NCI-H1092 (cell line): ENCODE measurements around the gene GPRASP3.
"Not testable (repeated sequence)": the region's sequence is repeated elsewhere in the genome, so short reads cannot be mapped to it uniquely, and the experiment has no call there.

Experiments
- DNase-seq: peaks from one replicate; lab custom pipeline; 2025; lab: John Stamatoyannopoulos, UW

The GPRASP3 gene, protein sequence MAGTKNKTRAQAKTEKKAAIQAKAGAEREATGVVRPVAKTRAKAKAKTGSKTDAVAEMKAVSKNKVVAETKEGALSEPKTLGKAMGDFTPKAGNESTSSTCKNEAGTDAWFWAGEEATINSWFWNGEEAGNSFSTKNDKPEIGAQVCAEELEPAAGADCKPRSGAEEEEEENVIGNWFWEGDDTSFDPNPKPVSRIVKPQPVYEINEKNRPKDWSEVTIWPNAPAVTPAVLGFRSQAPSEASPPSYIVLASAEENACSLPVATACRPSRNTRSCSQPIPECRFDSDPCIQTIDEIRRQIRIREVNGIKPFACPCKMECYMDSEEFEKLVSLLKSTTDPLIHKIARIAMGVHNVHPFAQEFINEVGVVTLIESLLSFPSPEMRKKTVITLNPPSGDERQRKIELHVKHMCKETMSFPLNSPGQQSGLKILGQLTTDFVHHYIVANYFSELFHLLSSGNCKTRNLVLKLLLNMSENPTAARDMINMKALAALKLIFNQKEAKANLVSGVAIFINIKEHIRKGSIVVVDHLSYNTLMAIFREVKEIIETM

DNA sequence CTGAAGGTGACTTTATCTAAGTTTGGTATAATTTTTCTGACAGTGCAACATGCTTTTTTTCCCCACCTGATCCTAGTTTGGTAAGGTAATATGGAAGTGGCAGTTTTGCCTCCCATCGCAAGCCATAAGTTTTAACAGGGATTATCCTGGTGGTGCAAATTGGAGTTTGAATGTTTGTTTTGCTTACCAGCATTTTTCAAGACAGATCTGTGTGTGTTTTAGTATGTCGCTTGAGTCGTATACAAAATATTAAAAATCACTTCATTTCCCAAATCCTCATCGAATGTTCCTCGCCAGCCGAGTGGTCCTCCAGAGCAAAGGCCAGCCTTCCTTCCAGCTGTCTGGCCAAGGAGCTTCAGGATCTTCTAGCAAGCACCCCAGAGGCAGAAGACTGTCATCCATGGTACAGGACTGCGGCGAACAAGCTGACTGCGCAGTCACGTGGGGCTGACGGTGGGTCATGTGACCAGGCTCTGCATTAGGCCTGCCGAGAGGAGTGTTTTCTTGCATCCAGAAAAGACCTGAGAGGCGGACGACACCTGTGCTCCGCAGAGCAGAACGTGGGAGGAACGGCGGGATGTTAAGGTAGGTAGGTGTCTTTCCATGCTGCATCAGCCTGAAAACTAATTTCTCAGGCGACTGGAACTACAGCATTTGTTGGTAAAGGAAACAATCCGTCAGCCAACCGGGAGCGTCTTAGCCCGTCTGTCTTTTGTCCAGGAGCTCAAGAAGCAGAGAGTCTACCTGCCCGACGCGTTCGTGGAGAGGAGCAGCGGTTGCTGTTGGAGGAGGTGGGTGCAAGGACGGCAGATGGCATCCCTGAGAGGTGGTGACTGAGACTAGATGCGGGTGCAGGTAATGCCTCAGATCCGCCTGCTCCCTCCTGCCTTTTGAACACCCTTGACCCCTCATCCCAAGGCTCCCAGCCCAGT lies at the start of gene GPRASP3:
GPRASP3 (plus strand) TSS at position 507 of the 932 bp plus-strand sequence. CDS start 28,253 bp downstream, outside the sequence.
- peak; percentile 42 for DNase-seq

DNA sequence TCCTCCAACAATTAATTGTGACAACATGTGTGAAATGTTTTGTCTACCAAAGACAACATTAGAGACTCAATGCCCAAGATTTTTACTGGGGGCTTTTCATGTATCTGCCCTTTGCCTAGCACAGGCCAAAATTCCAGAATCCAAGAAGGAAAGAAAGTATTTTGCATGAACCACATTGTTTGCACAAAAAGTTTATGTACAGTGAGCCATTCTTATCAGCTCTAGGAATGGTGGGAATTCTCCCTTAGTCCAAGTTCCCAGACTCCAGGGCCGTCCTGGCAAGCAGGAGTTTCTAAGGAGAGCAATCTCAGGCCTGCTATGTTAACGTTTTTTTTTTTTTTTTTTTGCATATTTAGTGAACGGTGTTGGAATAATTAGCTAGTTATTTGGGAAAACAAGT lies 47.7 kb upstream of the GPRASP3 start:
- no peak for DNase-seq

DNA sequence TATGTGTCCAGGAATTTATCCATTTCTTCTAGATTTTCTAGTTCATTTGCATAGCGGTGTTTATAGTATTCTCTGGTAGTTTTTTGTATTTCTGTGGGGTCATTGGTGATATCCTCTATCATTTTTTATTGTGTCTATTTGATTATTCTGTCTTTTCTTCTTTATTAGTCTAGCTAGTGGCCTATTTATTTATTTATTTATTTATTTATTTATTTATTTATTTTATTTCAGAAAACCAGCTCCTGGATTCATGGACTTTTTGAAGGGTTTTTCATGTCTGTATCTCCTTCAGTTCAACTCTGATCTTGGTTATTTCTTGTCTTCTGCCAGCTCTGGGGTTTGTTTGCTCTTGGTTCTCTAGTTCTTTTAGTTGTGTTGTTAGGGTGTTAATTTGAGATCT lies 43.1 kb upstream of the GPRASP3 start:
- DNase-seq: not testable (repeated sequence)

DNA sequence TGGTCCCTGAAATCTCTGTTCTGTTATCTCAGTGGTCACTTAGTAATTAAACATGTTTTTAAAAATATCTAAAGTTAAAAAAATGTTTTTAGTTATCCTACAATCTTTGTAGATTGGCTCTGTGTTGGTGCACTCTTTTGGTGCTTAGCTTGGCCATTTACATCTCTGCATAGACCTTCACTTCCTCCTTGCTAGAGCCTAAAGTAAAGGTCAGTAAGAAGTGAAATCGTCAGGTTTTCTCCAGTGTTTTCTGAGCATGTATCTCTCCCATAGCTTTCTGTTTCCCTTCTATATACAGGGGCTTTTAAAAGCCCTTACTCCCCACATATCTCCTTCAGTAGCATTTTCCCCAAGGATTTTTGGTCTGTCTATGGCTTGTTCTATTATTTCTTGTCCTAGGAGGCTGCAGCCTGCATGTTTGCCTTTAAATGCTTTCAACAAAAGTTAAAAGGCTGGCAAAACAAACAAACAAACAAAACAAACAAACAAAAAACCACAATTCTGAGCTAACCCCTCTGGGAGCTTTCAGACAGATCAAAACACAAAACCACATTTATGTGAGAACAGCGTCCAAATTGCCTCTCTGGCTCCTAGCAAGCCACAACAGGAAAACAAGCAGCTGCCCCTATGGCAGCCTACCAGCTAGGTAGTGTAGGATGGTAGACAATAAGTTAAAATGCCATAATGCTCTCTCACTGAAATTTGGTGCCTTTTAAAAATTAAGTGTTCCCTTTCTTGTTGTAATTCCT lies 35.6 kb upstream of the GPRASP3 start:
- no peak for DNase-seq

DNA sequence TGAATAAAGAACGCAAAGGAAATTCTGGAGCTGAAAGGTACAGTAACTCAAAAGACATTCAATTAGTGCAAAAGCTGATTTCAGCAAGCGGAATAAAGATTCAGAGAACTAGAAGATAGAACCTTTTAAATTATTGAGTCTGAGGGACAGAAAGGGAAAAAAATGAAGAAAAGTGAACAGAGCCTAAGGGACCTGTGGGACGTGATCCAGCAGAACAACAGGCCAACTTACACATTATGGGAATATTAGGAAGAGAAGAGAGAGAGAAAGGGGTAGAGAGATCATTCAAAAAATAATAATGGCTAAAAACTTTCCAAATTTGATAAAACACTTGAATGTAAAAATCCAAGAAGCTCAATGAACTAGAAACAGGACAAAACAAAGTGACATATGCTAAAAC lies 25.8 kb upstream of the GPRASP3 start:
- no peak for DNase-seq

DNA sequence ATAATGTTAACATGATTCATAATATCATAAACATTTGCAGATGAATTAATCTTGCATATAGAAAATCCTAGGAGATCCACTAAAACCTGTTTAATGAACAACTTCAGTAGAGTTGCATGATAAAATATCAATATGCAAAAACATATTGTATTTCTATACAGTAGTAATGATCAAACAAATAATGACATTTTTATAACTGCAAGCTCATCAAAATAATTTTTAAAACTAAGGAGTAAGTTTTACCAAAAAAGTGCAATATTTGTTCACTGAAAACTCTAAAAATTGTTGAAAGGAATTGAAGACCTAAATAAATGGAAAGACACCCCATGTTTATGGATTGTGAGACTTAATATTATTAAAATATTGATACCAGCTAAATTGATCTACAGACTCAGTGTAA lies 24.2 kb upstream of the GPRASP3 start:
- DNase-seq: no peak

DNA sequence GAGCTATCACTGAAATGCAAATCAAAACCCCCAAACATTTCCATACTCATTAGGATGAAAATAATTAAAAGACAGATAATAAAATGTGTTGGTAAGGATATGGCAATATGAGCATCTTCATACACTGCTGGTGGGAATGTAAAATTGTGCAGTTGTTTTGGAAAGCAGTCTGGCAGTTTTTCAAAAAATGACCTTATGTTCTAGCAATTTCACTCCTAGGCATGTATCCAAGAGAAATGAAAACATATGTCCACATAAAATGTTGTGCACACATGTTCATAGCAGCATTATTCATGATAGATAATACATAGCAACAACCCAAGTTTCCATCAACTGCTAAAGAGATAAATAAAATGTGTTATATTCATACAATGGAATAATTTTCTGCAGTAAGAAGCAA lies 23.0 kb upstream of the GPRASP3 start:
- no peak for DNase-seq

DNA sequence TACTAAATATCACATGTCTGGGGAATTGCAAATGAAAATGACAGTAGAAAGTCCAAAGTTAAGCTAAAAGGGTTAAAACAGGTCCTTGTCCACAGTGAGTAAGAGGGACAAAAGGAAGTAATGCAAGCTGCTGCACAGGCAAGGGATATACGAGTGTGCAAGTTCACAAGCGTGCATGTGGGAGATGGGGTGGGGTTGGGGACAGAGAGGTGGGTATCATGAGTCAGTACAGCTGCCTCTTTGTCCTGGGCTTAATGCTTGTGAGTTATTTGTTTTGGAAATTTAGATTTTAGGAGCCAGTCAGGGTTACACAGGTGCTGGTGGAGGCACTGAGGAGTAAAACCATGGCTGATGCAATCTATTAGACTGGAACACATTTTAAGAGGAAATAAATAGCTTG lies 11.6 kb upstream of the GPRASP3 start:
- no peak for DNase-seq

DNA sequence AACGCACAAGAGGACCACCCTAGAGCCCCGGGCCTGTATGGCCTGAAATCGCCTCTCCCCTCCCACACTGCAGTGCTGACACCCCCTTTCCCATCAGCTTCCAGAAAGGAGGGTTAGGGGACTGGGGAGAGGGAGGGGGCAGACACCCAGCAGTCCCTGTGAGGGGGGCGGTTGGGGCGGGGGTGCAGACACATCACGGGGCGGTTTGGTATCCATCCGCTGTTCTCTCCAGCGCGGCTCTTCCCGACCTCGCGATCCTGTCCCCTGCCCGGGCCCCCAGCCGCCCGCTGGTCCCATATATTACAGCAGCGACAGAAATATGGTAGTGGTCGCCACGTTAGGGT lies 8.7 kb upstream of the GPRASP3 start:
- peak; percentile 0 for DNase-seq

DNA sequence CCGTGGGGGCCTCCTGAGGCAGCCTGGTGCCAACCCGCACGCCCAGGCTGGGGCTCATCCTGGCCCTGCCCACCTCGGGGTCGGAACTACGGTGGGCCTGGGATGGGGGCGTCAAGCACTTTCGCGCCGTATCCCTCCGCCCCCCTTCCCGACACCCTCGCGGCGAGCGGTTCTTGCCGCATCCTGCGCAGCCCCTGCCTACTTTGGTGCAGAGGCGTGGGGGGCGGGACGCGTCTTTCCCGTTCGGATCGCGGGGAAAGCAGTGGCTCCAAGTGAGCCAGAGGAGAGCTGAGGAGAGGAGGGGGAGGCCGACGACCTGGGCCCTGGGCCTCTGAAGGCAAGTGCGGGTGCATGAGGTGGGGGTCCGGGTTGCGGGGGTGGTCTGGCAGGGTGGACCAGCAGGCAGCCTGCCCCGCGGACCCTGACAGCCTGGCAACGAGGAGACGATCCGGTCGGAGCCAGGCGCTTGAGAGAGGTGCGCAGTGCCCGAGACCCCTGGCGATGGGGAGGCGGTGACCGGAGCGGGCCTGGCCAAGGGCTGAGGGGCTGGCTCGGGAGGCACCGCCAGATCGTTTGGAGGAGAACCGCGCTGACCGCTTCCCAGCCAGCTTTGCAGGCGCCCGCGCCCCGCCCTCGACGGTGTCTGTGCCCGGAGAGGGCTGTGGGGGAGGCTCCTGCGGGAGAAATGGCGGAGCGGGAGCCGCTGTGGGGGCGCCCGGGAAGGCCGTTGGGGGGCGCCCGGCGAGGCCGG lies 8.2 kb upstream of the GPRASP3 start, which contains the start of gene GPRASP2:
GPRASP2 (plus strand) TSS at position 233 of the 751 bp plus-strand sequence. CDS start 2,422 bp downstream, outside the sequence.
- DNase-seq: peak; percentile 25

DNA sequence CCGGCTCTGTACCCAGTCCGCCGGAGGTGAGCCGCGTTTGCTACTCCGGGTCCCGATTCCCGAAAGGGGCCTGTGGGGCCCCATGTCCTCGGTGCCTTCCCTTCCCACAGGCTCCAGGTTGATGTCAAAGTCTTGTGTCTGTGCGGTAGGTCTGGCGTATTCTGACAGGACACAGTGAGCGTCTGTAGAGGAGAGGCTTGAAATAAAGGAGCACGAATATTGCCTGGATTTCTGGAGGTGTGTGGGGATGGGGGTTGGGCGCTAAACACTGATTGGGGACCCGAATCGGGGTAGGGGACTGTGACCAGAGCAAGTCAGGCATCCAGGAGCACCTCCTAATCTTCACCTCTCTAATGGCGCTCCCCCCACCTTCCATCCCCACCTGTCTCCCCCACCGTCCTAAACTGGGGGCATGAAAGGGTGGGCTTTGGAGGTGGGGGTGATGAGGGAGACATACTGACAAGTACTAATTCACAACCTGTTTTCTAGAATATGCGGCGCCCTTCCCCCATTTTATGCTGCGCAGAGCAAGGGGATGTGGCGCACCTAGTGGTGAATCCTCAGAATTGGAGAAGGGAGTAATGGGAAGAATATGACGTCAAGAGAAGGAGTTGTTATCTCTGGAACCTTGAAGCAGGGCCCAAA lies 7.4 kb upstream of the GPRASP3 start:
- DNase-seq: peak; percentile 31

DNA sequence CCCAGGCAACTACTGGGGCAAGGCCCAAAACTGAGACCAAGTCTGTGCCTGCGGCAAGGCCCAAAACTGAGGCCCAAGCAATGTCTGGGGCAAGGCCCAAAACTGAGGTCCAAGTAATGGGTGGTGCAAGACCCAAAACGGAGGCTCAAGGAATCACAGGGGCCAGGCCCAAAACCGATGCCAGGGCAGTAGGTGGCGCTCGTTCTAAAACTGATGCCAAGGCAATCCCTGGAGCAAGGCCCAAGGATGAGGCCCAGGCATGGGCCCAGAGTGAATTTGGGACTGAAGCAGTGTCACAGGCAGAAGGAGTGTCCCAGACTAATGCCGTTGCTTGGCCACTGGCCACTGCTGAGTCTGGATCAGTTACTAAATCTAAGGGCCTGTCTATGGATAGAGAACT lies 5.5 kb upstream of the GPRASP3 start:
- DNase-seq: no peak

DNA sequence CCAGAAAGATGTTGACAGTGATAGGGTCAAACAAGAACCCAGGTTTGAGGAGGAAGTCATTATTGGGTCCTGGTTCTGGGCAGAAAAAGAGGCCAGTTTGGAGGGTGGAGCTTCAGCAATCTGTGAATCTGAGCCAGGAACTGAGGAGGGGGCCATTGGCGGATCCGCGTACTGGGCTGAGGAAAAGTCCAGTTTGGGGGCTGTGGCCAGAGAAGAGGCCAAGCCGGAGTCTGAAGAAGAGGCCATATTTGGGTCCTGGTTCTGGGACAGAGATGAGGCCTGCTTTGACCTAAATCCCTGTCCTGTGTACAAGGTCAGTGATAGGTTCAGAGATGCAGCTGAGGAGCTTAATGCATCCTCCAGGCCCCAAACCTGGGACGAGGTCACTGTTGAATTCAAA lies 4.6 kb upstream of the GPRASP3 start:
- no peak for DNase-seq

DNA sequence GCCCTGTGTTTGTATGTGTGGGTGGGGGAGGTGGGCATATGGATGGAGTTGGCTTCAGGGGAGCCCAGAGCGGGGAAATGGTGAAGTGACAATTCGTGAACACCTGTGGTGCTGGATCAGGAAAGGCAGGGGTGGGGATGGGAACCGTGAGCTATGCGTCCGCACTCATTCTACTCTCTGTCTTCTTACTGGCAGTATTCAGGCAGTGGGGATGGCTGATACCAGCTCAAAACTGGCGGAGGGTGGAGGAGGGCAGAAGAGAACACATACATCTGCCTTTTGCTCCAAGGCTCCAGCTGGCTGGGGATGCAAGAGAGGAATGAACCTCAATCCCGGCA lies 595 bp downstream of the GPRASP3 start:
- not testable (repeated sequence) for DNase-seq

DNA sequence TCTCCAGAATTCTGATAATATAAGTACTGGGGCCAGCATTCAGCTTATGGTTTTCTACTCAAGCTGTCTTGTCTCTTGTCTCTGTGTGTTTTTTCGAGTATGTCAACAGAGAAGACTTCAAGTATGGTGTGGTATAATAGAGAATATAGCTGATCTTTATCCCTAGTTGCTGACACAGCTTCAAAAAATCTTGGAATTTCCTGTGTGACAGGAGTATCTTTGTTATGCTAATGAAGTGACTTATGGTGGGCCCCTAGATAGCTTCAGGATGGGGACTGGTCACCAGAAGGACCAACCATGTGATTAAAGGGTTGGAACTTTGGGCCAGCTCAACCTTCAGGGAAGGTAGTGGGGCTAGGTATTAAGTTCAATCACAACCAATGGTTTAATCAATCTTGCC lies 2.9 kb downstream of the GPRASP3 start:
- no peak for DNase-seq

DNA sequence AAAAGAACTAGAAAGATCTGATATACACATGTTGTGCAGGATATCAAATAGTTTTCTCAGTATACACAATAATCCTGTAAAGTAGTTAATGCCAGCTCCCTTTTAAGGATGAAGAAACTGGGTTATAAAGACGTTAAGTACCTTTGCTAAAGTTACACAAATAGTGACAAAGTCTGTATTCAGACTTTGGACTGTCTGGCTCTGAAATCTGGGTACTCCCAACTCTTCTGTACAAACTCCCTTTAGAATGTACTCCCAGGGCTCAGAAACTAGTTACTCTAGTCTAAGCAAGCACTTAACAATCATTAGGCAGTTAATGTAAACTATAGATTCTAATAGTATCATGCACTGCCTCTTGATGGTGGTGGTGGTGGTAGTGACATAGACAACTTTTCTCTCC lies 7.2 kb downstream of the GPRASP3 start:
- no peak for DNase-seq

DNA sequence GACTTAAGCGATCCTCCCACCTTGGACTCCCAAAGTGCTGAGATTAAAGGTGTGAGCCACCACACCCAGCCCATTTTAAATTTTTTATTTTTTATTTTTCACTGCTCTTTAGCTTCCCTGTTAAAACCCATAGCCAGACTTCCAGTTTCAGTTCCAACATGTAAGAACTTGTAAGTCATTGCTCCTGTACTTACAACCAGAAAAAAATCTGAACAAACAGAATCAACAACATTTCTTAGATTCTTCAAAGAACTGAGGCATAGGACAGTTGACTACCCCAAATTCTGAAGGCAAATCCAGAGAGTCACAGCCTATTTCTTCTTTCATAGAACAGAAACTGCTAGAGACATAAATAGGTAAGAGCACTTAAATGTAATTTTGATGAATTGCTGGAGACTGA lies 8.1 kb downstream of the GPRASP3 start:
- DNase-seq: no peak

DNA sequence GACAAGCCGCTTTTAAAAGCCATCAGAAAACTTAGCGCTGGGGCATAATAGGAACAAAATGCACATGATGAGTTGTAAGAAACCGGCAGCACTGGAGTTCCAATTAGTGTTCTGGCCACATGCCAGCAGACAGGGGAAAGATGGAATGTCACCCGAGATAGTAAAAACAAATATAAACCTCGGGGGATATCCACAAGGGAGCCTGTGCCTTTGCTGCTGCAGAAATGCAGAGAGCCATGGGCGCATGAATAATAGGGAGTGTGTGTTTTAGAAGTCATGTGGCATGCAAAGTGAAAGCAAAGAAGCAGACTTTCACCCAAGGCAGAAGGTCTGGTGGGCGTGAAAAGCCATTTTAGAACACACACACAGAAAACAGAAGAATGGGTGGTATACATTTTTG lies 19.1 kb downstream of the GPRASP3 start:
- no peak for DNase-seq

DNA sequence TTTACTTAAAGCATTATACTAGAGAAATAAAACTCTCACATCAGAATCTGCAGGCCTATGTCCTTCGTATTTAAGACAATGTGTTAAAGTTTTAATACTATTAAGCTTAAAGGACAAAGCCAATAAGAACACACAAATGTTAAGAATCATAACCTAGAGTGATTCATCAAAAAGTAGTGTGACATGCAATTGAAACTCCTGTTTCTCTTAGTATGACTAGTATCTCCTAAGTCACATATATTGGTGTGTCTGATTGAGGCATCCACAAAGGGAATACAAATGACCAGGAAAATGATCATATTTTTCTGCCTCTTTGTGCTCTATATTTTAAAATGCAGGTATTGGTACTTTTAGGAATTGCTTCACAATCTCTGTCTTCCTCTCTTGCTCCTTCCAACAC lies 23.8 kb downstream of the GPRASP3 start:
- no peak for DNase-seq

DNA sequence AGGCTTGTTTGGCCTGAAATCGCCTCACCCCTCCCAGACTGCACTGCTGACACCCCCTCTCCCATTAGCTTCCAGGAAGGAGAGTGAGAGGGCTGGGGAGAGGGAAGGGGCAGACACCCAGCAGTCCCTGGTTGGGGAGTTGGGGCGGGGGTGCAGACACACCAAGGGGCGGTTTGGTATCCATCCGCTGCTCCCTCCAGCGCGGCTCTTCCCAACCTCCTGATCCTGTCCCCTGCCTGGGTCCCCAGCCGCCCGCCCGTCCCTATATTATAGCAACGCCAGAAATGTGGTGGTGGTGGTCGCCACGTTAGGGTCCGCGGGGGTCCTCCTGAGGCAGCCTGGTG lies 24.9 kb downstream of the GPRASP3 start:
- DNase-seq: no peak
